SK-N-MC (cell line): ENCODE data around the gene SLC5A5.

Experiments used
- EZH2 ChIP-seq: fragments of 200-600 bp; sonication (generic); IDR thresholded peaks from one replicate; pipeline ENCODE4 v1.6.1; 2017; ENCODE audit warnings: antibody characterized with exemption
- POLR2AphosphoS5 ChIP-seq: IDR thresholded peaks from 2 replicates; pipeline ENCODE4 v1.6.1; 2012; ENCODE audit warnings: mild to moderate bottlenecking, low read depth, low read length, borderline replicate concordance

GRCh38 chr19:17888260-17888659 lies 16.5 kb downstream of the SLC5A5 start:
- no peak for TF ChIP-seq POLR2AphosphoS5
- no peak for TF ChIP-seq EZH2
